HL-60 (cell line): ENCODE measurements around the gene APAF1.

Experiments
- GABPA ChIP-seq: IDR thresholded peaks from 2 replicates; pipeline ENCODE4 v1.6.1; 2012; ENCODE audit warnings: low read depth
- POLR2AphosphoS5 ChIP-seq: IDR thresholded peaks from 2 replicates; pipeline ENCODE4 v1.6.1; 2012; ENCODE audit warnings: low read depth
- TF ChIP-seq, protein P1 (sequence below): IDR thresholded peaks from one replicate; pipeline ENCODE4 v1.5.1; 2011; ENCODE audit warnings: low read length, control low read depth, inconsistent platforms; ENCODE audit not compliant: insufficient read depth
- TF ChIP-seq, protein P2 (sequence below): IDR thresholded peaks from 2 replicates; pipeline ENCODE4 v1.6.1; 2012; ENCODE audit warnings: low read depth; ENCODE audit not compliant: insufficient replicate concordance

DNA sequence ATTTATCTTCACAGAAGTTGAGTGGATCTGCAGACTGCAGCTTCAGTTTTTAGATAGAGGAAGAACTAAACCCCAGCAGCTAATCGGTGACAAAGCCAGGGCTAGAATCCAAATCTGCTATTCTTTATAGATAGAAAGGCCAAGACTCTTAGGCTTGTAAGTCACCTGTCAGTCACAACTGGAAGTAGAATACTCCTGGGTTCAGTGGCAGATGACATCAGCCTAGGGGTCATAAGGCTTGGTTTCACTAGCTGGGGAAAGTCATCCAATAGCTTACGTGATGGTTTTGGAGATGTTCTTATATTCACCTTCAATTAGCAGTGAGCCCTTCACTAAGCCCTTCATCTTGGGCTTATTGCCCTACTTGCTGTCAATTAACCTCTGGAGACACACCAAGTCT, 93.4 kb downstream of the APAF1 start:
- TF ChIP-seq, protein P1, sequence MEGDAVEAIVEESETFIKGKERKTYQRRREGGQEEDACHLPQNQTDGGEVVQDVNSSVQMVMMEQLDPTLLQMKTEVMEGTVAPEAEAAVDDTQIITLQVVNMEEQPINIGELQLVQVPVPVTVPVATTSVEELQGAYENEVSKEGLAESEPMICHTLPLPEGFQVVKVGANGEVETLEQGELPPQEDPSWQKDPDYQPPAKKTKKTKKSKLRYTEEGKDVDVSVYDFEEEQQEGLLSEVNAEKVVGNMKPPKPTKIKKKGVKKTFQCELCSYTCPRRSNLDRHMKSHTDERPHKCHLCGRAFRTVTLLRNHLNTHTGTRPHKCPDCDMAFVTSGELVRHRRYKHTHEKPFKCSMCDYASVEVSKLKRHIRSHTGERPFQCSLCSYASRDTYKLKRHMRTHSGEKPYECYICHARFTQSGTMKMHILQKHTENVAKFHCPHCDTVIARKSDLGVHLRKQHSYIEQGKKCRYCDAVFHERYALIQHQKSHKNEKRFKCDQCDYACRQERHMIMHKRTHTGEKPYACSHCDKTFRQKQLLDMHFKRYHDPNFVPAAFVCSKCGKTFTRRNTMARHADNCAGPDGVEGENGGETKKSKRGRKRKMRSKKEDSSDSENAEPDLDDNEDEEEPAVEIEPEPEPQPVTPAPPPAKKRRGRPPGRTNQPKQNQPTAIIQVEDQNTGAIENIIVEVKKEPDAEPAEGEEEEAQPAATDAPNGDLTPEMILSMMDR, result no peak
- no peak for TF ChIP-seq GABPA
- TF ChIP-seq, protein P2, sequence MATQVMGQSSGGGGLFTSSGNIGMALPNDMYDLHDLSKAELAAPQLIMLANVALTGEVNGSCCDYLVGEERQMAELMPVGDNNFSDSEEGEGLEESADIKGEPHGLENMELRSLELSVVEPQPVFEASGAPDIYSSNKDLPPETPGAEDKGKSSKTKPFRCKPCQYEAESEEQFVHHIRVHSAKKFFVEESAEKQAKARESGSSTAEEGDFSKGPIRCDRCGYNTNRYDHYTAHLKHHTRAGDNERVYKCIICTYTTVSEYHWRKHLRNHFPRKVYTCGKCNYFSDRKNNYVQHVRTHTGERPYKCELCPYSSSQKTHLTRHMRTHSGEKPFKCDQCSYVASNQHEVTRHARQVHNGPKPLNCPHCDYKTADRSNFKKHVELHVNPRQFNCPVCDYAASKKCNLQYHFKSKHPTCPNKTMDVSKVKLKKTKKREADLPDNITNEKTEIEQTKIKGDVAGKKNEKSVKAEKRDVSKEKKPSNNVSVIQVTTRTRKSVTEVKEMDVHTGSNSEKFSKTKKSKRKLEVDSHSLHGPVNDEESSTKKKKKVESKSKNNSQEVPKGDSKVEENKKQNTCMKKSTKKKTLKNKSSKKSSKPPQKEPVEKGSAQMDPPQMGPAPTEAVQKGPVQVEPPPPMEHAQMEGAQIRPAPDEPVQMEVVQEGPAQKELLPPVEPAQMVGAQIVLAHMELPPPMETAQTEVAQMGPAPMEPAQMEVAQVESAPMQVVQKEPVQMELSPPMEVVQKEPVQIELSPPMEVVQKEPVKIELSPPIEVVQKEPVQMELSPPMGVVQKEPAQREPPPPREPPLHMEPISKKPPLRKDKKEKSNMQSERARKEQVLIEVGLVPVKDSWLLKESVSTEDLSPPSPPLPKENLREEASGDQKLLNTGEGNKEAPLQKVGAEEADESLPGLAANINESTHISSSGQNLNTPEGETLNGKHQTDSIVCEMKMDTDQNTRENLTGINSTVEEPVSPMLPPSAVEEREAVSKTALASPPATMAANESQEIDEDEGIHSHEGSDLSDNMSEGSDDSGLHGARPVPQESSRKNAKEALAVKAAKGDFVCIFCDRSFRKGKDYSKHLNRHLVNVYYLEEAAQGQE, result no peak
- no peak for TF ChIP-seq POLR2AphosphoS5
